A549 (cell line): Measurements from ENCODE around the gene MIR17HG. TPM values are rescaled to one million over a fixed set of nuclear protein-coding genes. Genes with fewer than 3 reads are reported as not detected.
A peak's percentile ranks its signal among the peaks of the same experiment; 100 is the strongest.

ENCODE experiments used
- ATAC-seq, 2 experiments: fragments of 200-7000 bp in 1 of 2; fragments of >200 bp in 1 of 2; cut with Nextera tagmentation in 1 of 2; cut with Tn5 transposase in 1 of 2; 3 replicates each; pipeline versions ENCODE4 v1.8.0 to v1.9.1; 2018 to 2020; ENCODE audit warnings: mild to moderate bottlenecking in 1 of 2, moderate library complexity in 1 of 2
- CTCF ChIA-PET: fragments of 300-600 bp; sonication (Branson Sonifier 250); formaldehyde crosslinking; extraction: SDS; loops from one replicate; lab custom pipeline; 2021; ENCODE audit warnings: antibody characterized with exemption, inconsistent platforms; lab: Yijun Ruan, JAX
- POLR2A ChIA-PET: fragments of 350-600 bp; formaldehyde crosslinking; extraction: SDS; loops from one replicate; lab custom pipeline; 2021; ENCODE audit warnings: antibody characterized with exemption, inconsistent platforms; lab: Yijun Ruan, JAX
- DNase-seq, 2 experiments: peaks; one replicate each; pipeline versions ENCODE4 v3.0.0 to v3.0.0-alpha.2; 2011 to 2016; ENCODE audit warnings: low read depth in 1 of 2, low spot score in 1 of 2
- FAIRE-seq: peaks from 2 replicates; lab custom pipeline; 2011; peaks lifted over from hg19 to GRCh38; lab: Jason Lieb, UNC
- H3K27ac ChIP-seq, 2 experiments: fragments of >200 bp; sonication (Bioruptor Twin); formaldehyde crosslinking; 3 replicates each; pipeline ENCODE4 v1.5.1; 2016 to 2017
- H3K4me1 ChIP-seq: fragments of >200 bp; sonication (Bioruptor Twin); formaldehyde crosslinking; 3 replicates; pipeline ENCODE4 v1.6.1; 2016
- H3K4me2 ChIP-seq: fragments of >200 bp; sonication (Bioruptor Twin); formaldehyde crosslinking; 3 replicates; pipeline ENCODE4 v1.6.1; 2016
- H3K4me3 ChIP-seq: fragments of >200 bp; sonication (Bioruptor Twin); formaldehyde crosslinking; 3 replicates; pipeline ENCODE4 v1.5.1; 2016
- H3K9me3 ChIP-seq: fragments of >200 bp; sonication (Bioruptor Twin); formaldehyde crosslinking; 3 replicates; pipeline ENCODE4 v1.6.1; 2016
- BHLHE40 ChIP-seq: IDR thresholded peaks from 2 replicates; pipeline ENCODE4 v1.6.1; 2012; ENCODE audit warnings: low read depth, low read length, inconsistent platforms
- CBX2 ChIP-seq: fragments of 200-600 bp; sonication (generic); IDR thresholded peaks from 2 replicates; pipeline ENCODE4 v1.6.1; 2016; ENCODE audit warnings: low read depth, mild to moderate bottlenecking, borderline replicate concordance
- CHD2 ChIP-seq: fragments of 150-350 bp; IDR thresholded peaks from 2 replicates; pipeline ENCODE4 v1.6.1; 2014; ENCODE audit warnings: low read length; ENCODE audit not compliant: partially characterized antibody
- CTCF ChIP-seq: fragments of >200 bp; sonication (Bioruptor Twin); formaldehyde crosslinking; IDR thresholded peaks from 3 replicates; pipeline ENCODE4 v1.5.1; 2016
- EP300 ChIP-seq, 2 experiments: fragments of >200 bp; sonication (Bioruptor Twin); formaldehyde crosslinking; IDR thresholded peaks; 2 replicates in 1 of 2; 3 replicates in 1 of 2; pipeline ENCODE4 v1.6.1; 2016 to 2017
- FOSL2 ChIP-seq, 2 experiments: fragments of 450-650 bp in 1 of 2; fragments of >200 bp in 1 of 2; sonication (Bioruptor Twin) in 1 of 2; formaldehyde crosslinking; IDR thresholded peaks; 2 replicates each; pipeline versions ENCODE4 v1.5.0 to v1.6.1; 2016 to 2020; ENCODE audit warnings: mild to moderate bottlenecking in 1 of 2, moderate library complexity in 1 of 2
- GATA3 ChIP-seq: IDR thresholded peaks from 2 replicates; pipeline ENCODE4 v1.6.1; 2012; ENCODE audit warnings: borderline replicate concordance
- HMGXB4 ChIP-seq: fragments of 250-450 bp; sonication (Bioruptor Pico); IDR thresholded peaks from 2 replicates; pipeline ENCODE4 v1.5.0; 2021; ENCODE audit warnings: mild to moderate bottlenecking, moderate library complexity, borderline replicate concordance
- HOXB13 ChIP-seq: fragments of 250-450 bp; sonication (Bioruptor Pico); IDR thresholded peaks from 2 replicates; pipeline ENCODE4 v1.5.0; 2020; ENCODE audit warnings: low read depth, mild to moderate bottlenecking, moderate library complexity
- HOXB5 ChIP-seq: fragments of 250-450 bp; sonication (Bioruptor Pico); IDR thresholded peaks from 2 replicates; pipeline ENCODE4 v1.5.0; 2020; ENCODE audit warnings: mild to moderate bottlenecking, moderate library complexity
- JUN ChIP-seq, 2 experiments: fragments of >200 bp; sonication (Bioruptor Twin); formaldehyde crosslinking; IDR thresholded peaks; 2 replicates in 1 of 2; 3 replicates in 1 of 2; pipeline ENCODE4 v1.6.1; 2016 to 2017
- POLR2A ChIP-seq: IDR thresholded peaks from 2 replicates; pipeline ENCODE4 v1.6.1; 2012; ENCODE audit warnings: mild to moderate bottlenecking, low read length
- POLR2AphosphoS2 ChIP-seq: conservative IDR thresholded peaks from 2 replicates; pipeline ENCODE4 v1.6.1; 2012; ENCODE audit warnings: low read length, improper control_type of control experiment, inconsistent platforms
- RARB ChIP-seq: fragments of 250-450 bp; sonication (Bioruptor Pico); IDR thresholded peaks from 2 replicates; pipeline ENCODE4 v1.8.0; 2021; ENCODE audit warnings: mild to moderate bottlenecking, moderate library complexity
- REST ChIP-seq: fragments of 200-600 bp; sonication (generic); IDR thresholded peaks from 2 replicates; pipeline ENCODE4 v1.6.1; 2016; ENCODE audit warnings: antibody characterized with exemption, mild to moderate bottlenecking, moderate library complexity
- RNF2 ChIP-seq: fragments of 200-600 bp; sonication (generic); IDR thresholded peaks from 2 replicates; pipeline ENCODE4 v1.6.1; 2016; ENCODE audit warnings: low read depth, mild to moderate bottlenecking, antibody characterized with exemption, moderate library complexity, borderline replicate concordance
- SREBF2 ChIP-seq: fragments of 450-650 bp; IDR thresholded peaks from 2 replicates; pipeline ENCODE4 v1.6.1; 2014; ENCODE audit warnings: mild to moderate bottlenecking, moderate library complexity
- ZC3H11A ChIP-seq: fragments of 450-650 bp; IDR thresholded peaks from 2 replicates; pipeline ENCODE4 v1.6.1; 2014; ENCODE audit warnings: antibody characterized with exemption, mild to moderate bottlenecking
- WGBS: methylation state at CpG from one replicate; pipeline ENCODE4 v1.1.6; 2017; ENCODE audit errors: missing lambda C conversion rate; 5-methylcytosine and 5-hydroxymethylcytosine counted together
- polyA plus RNA-seq, 4 experiments: library from polyadenylated mRNA; depleted of rRNA in 3 of 4; stranded (reverse); fragments of >200 nt; fragmentation: RNase III in 1 of 4; extraction: RNeasy Plus Mini Kit Qiagen cat#74134 plus additional on column Dnase treatment in 1 of 4; gene quantifications; 2 replicates in 3 of 4; 3 replicates in 1 of 4; pipeline ENCODE4 v1.2.3, GENCODE V29; 2011 to 2017

Gene MIR17HG
- polyA plus RNA-seq, 2 of the 4 experiments (the other 2 are of a cell fraction): 4.9 to 7.3 TPM

- TF ChIP-seq FOSL2 (IDR thresholded peaks at IDR 0.05): no peak
- no peak for TF ChIP-seq FOSL2 (CRISPR knock-in tag; IDR thresholded peaks at IDR 0.05)
Observed at GRCh38 chr13:91389186-91389585, 41.7 kb downstream of the MIR17HG start (continued).

DNA sequence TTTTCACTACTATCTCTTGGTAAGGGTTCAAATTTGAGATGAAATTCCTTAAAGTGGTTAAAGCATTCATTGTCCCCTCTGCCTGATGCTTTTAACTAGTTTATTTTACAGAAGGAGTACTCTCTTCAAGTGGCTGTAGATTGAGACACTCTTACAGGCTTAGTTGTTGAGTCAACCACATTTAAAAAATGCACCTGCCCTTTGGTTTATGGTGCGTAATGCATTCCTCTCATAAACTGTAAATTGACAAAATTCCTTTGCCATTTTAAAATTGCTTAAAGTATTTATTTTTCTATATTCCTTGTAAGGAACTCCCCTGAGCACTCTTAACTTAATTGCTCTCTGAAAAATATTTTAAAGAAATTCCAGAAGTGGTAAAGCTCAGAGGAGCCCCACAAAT is 50.1 kb downstream of the MIR17HG start:
- WGBS: 83% methylated on average over 1 of the region's 1 CpG
- no peak overlapping the region; the same call in 2 of the 3 replicates for H3K4me2 ChIP-seq
- DNase-seq (no peak), ATAC-seq (no peak), FAIRE-seq (no peak)
- H3K4me1 ChIP-seq: peaks cover 3% of the 10 kb centered on the region; the same call in 1 of the 3 replicates
- H3K4me3 ChIP-seq: no peak overlapping the region
- ChIA-PET POLR2A (no interaction called here), CTCF (no interaction called here)
- no peaks in the 10 kb centered on the region for H3K9me3 ChIP-seq
- no peak for TF ChIP-seq SREBF2
- no peak for TF ChIP-seq CHD2
- TF ChIP-seq HOXB5 (CRISPR knock-in tag): no peak
- TF ChIP-seq CBX2: no peak
- no peak for TF ChIP-seq EP300 (IDR thresholded peaks at IDR 0.05)
- no peak for TF ChIP-seq CTCF
- TF ChIP-seq ZC3H11A: no peak
- no peak for TF ChIP-seq POLR2AphosphoS2
- TF ChIP-seq RARB (CRISPR knock-in tag): no peak
- no peak for TF ChIP-seq POLR2A
- no peak for TF ChIP-seq JUN (IDR thresholded peaks at IDR 0.05)
- TF ChIP-seq HOXB13 (CRISPR knock-in tag): no peak
- TF ChIP-seq FOSL2 (IDR thresholded peaks at IDR 0.05): no peak
- no peak for TF ChIP-seq FOSL2 (CRISPR knock-in tag; IDR thresholded peaks at IDR 0.05)
- TF ChIP-seq GATA3: no peak
- TF ChIP-seq BHLHE40: no peak
- TF ChIP-seq REST: no peak
- H3K27ac ChIP-seq: no peak overlapping the region

DNA sequence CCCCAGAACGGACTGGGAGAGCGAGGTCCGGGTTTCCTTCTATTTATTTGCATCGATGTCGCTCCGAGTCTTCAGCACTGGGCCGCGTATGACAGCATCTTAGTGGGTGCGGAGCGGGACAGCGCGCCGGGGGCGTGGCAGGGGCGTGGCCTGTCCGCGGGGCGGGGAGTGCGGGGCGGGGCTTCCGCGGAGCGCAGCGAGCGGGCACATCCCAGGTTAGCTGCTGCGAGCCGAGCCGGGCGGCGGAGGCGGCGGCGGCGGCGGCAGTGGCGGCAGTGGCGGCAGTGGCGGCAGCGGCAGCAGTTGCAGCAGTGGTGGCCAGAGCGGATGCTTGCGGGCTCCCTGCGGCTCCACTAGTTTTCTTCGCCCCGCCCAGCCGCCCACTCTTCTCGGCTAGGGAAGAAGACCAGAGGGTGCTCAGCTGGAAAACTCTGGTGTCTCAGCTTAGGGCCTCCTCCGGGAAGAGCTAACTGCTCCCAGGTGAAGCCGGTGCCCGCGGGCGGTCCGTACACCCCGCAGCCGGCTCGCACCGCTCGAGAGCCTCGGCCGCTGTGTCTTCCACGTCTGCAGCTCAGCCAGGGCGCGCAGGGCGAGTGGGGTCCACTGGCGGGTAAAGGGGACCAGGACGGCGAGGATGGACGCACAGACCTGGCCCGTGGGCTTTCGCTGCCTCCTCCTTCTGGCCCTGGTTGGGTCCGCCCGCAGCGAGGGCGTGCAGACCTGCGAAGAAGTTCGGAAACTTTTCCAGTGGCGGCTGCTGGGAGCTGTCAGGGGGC is 51.1 kb downstream of the MIR17HG start, which contains the start of gene GPC5:
TSS of gene GPC5 (plus strand) at position 209 of the 776 bp plus-strand sequence.
- Histone ChIP-seq H3K4me2 (peak within 1 kb of the TSS; percentile 88), H3K9me3 (no peaks in the 10 kb centered on the region), H3K4me3 (peak within 1 kb of the TSS; percentile 50), H3K27ac (no peak within 1 kb of the TSS), H3K4me1 (peaks cover 3% of the 10 kb centered on the region; the same call in 1 of the 3 replicates)
- DNase-seq: peak; percentile 29 to 44
- CTCF ChIA-PET: interaction anchor here (0.6 kb wide), 1 partner anchor 26 kb away, joined by 3 read pairs; no protein-coding TSS in a partner anchor
- peak; percentile 91 to 98 for ATAC-seq
- no peak for FAIRE-seq
- 6% methylated on average over 12 of the region's 76 CpGs for WGBS
- POLR2A ChIA-PET: no interaction called here
- TF ChIP-seq RNF2: 0 out of 2 replicates have a peak, but pooled peaks have one; percentile 14
- TF ChIP-seq HMGXB4: no peak
